K562 (cell line): ENCODE measurements around the gene GABPB2.

Experiments
- CTCF ChIP-seq, 3 experiments: IDR thresholded peaks in 2 of 3; conservative IDR thresholded peaks in 1 of 3; 2 replicates each; pipeline ENCODE4 v1.5.1; 2011 to 2012; ENCODE audit warnings: low read length in 3 of 3, mild to moderate bottlenecking in 3 of 3, control low read depth in 2 of 3, improper control_type of control experiment in 1 of 3, inconsistent platforms in 1 of 3, low read depth in 1 of 3, mixed read lengths in 1 of 3, moderate library complexity in 1 of 3; ENCODE audit not compliant: insufficient read depth in 2 of 3
- EZH2 ChIP-seq: IDR thresholded peaks from 2 replicates; pipeline ENCODE4 v1.6.1; 2012; ENCODE audit warnings: low read depth, mild to moderate bottlenecking, inconsistent platforms, low read length, borderline replicate concordance
- MAX ChIP-seq: sonication (generic); formaldehyde crosslinking; IDR thresholded peaks from 2 replicates; pipeline ENCODE4 v1.9.0; 2022; ENCODE audit warnings: mild to moderate bottlenecking, missing genetic modification reagents
- PHB ChIP-seq: fragments of 250-450 bp; sonication (Bioruptor Pico); IDR thresholded peaks from 2 replicates; pipeline ENCODE4 v1.5.0; 2021
- PTTG1 ChIP-seq: fragments of 450-650 bp; IDR thresholded peaks from 2 replicates; pipeline ENCODE4 v1.6.1; 2016; ENCODE audit warnings: low read depth, mild to moderate bottlenecking, missing genetic modification characterization, missing compliant biosample characterization
- REST ChIP-seq, 2 experiments: fragments of 450-650 bp; formaldehyde crosslinking in 1 of 2; IDR thresholded peaks; 2 replicates each; pipeline versions ENCODE4 v1.4.0 to v1.6.1; 2014 to 2020; ENCODE audit warnings: mild to moderate bottlenecking in 2 of 2, borderline replicate concordance in 1 of 2, low read depth in 1 of 2
- SIN3A ChIP-seq, 2 experiments: fragments of 150-350 bp in 1 of 2; IDR thresholded peaks; 2 replicates each; pipeline ENCODE4 v1.6.1; 2011 to 2016; ENCODE audit warnings: borderline replicate concordance in 2 of 2, low read depth in 2 of 2, low read length in 2 of 2, mild to moderate bottlenecking in 2 of 2, moderate library complexity in 2 of 2; ENCODE audit not compliant: control insufficient read depth in 1 of 2
- TSHZ1 ChIP-seq: fragments of 250-450 bp; sonication (Bioruptor Pico); IDR thresholded peaks from 2 replicates; pipeline ENCODE4 v1.4.0; 2020; ENCODE audit warnings: mild to moderate bottlenecking, moderate library complexity
- USF2 ChIP-seq: sonication (generic); formaldehyde crosslinking; IDR thresholded peaks from 2 replicates; pipeline ENCODE4 v1.5.0; 2020; ENCODE audit warnings: missing genetic modification reagents
- ZBTB7A ChIP-seq: IDR thresholded peaks from 2 replicates; pipeline ENCODE4 v1.6.1; 2011; ENCODE audit warnings: low read depth, mild to moderate bottlenecking, low read length, moderate library complexity, borderline replicate concordance; ENCODE audit not compliant: control insufficient read depth
- ZFP1 ChIP-seq: fragments of 450-650 bp; formaldehyde crosslinking; IDR thresholded peaks from 2 replicates; pipeline ENCODE4 v1.4.0; 2020; ENCODE audit warnings: mild to moderate bottlenecking, mixed read lengths
- ZNF75A ChIP-seq: fragments of 450-650 bp; formaldehyde crosslinking; IDR thresholded peaks from 2 replicates; pipeline ENCODE4 v1.4.0; 2020; ENCODE audit warnings: mild to moderate bottlenecking

- no peak for TF ChIP-seq EZH2
- TF ChIP-seq TSHZ1 (CRISPR knock-in tag), result no peak
- TF ChIP-seq ZNF75A (CRISPR knock-in tag), result no peak
- TF ChIP-seq USF2 (CRISPR knock-in tag), result no peak
- no peak for TF ChIP-seq CTCF (IDR thresholded peaks at IDR 0.05 in 2 of 3, conservative IDR thresholded peaks at IDR 0.05 in 1 of 3; ENCODE audit: insufficient read depth in 2 of 3, low read depth in 1 of 3, low read length in 3 of 3)
- no peak for TF ChIP-seq PHB (CRISPR knock-in tag)
- TF ChIP-seq MAX, result no peak
- no peak for TF ChIP-seq REST (IDR thresholded peaks at IDR 0.05; ENCODE audit: borderline replicate concordance)
- no peak for TF ChIP-seq REST (CRISPR knock-in tag; IDR thresholded peaks at IDR 0.05; ENCODE audit: low read depth)
- no peak for TF ChIP-seq SIN3A (IDR thresholded peaks at IDR 0.05; ENCODE audit: borderline replicate concordance in 2 of 2, control insufficient read depth in 1 of 2, low read depth in 2 of 2, low read length in 2 of 2)
- no peak for TF ChIP-seq PTTG1
- no peak for TF ChIP-seq ZBTB7A
- no peak for TF ChIP-seq ZFP1 (CRISPR knock-in tag)
Observed at GRCh38 chr1:151032164-151032563, 38.4 kb upstream of the GABPB2 start.
